Body of pancreas (tissue), 4 donors: Measurements from ENCODE around the gene CDH22. TPM values are rescaled to one million over a fixed set of nuclear protein-coding genes. Genes with fewer than 3 reads are reported as not detected.

Source experiments
- ATAC-seq: fragments of 150-250 bp; one replicate; pipeline ENCODE4 v1.9.1; 2016
- DNase-seq, 4 donors: peaks; one replicate each; pipeline ENCODE4 v3.0.0-alpha.2; 2019
- H3K27ac ChIP-seq, 4 donors: fragments of 200-600 bp; sonication (generic); 1 replicate in 3 of 4; 2 replicates in 1 of 4; pipeline versions ENCODE4 v1.5.1 to v1.6.1; 2016 to 2019; ENCODE audit warnings: mild to moderate bottlenecking in 1 of 4, mixed read lengths in 1 of 4, moderate library complexity in 1 of 4
- H3K27me3 ChIP-seq, 2 donors: fragments of 200-600 bp; sonication (generic); one replicate each; pipeline ENCODE4 v1.6.0; 2016; ENCODE audit warnings: mild to moderate bottlenecking in 1 of 2
- H3K36me3 ChIP-seq, 2 donors: fragments of 200-600 bp; sonication (generic); replicated peaks in 1 of 2; 2 replicates each; pipeline ENCODE4 v1.5.1; 2016; ENCODE audit warnings: low read depth in 2 of 2; ENCODE audit not compliant: insufficient read depth in 1 of 2
- H3K4me1 ChIP-seq: fragments of 200-600 bp; sonication (generic); one replicate; pipeline ENCODE4 v1.6.0; 2016
- H3K4me3 ChIP-seq, 2 donors: fragments of 200-600 bp; sonication (generic); 1 replicate in 1 of 2; 2 replicates in 1 of 2; pipeline ENCODE4 v1.5.1; 2016 to 2019
- H3K9me3 ChIP-seq, 3 donors: fragments of 200-600 bp; sonication (generic); 1 replicate in 2 of 3; 2 replicates in 1 of 3; pipeline ENCODE4 v1.5.1; 2016
- POLR2A ChIP-seq, 3 donors: fragments of 450-650 bp; IDR thresholded peaks; one replicate each; pipeline ENCODE4 v1.6.1; 2016; ENCODE audit warnings: antibody characterized with exemption in 3 of 3, mild to moderate bottlenecking in 2 of 3
- WGBS, 2 donors: methylation state at CpG; one replicate each; pipeline ENCODE4 v1.1.5; 2017; 5-methylcytosine and 5-hydroxymethylcytosine counted together
- intact Hi-C: fragments of 100-400 bp; cut with DNase I; formaldehyde crosslinking; loops from one replicate; pipeline ENCODE4 v1.15.1; 2023
- total RNA-seq, 2 donors: library from RNA; depleted of rRNA; stranded (reverse); fragments of >200 nt; gene quantifications; one replicate each; pipeline ENCODE4 v1.1.0, GENCODE V29; 2016
- TF ChIP-seq, protein P1 (sequence below), 7 experiments: fragments of 450-650 bp in 4 of 7; fragments of 200-600 bp in 3 of 7; sonication (generic) in 3 of 7; IDR thresholded peaks; one replicate each; pipeline ENCODE4 v1.5.1; 2016 to 2019; ENCODE audit warnings: antibody characterized with exemption in 7 of 7

The CDH22 gene
- total RNA-seq, 2 donors from 2014 or later = 1.3 to 2.1 TPM

DNA sequence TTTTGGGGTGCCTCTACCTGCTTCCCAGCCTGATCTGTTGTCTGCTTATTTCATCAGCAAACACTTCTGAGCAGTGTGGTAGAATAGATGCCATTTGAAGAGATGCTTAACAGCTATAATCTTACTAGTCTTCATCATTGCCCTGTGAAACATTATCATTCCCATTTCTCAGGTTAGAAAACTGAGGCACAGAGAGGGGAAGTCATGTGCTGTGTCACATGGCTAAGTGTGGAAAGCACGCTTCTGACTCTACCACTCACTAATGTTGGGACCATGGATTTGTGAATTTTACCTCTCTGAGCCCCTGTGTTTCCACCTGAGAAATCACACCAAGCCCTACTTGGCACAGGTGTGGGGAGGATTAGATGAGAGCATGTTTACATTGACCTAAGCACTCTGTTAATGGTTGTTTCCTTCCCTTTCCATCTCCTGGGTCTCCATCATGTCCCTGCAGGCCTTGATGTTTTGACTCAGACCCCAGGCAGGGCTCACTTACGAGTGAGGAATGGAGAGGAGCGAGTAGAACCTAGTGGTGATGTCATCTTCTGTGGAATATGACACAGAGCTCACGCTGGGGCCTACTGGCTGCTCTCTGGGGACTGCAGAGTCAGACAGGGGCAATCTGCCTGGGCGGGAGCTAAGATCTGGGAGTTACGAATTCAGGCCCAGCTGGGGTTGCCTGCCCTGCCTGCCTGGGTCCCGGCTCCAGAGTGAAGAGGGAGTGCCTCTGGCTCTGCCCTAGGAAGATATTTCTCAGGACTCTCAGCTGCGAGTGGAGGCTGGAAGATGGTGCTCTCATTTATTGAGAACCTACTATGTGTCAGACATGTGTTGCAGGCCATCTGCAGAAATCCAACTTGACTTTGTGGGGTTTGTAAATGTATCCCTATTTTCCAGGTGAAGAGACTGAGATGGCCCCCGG lies 64.3 kb downstream of the CDH22 start:
- Histone ChIP-seq H3K4me1 (peaks cover 8% of the 10 kb centered on the region), H3K27me3 (no peaks in the 10 kb centered on the region), H3K36me3 (no peaks in the 10 kb centered on the region), H3K27ac (no peak overlapping the region), H3K9me3 (no peaks in the 10 kb centered on the region), H3K4me3 (no peak overlapping the region)
- intact Hi-C loops = no loop called here
- ATAC-seq (no peak), DNase-seq (no peak)
- no peak for TF ChIP-seq POLR2A (IDR thresholded peaks at IDR 0.05)
- TF ChIP-seq, protein P1, sequence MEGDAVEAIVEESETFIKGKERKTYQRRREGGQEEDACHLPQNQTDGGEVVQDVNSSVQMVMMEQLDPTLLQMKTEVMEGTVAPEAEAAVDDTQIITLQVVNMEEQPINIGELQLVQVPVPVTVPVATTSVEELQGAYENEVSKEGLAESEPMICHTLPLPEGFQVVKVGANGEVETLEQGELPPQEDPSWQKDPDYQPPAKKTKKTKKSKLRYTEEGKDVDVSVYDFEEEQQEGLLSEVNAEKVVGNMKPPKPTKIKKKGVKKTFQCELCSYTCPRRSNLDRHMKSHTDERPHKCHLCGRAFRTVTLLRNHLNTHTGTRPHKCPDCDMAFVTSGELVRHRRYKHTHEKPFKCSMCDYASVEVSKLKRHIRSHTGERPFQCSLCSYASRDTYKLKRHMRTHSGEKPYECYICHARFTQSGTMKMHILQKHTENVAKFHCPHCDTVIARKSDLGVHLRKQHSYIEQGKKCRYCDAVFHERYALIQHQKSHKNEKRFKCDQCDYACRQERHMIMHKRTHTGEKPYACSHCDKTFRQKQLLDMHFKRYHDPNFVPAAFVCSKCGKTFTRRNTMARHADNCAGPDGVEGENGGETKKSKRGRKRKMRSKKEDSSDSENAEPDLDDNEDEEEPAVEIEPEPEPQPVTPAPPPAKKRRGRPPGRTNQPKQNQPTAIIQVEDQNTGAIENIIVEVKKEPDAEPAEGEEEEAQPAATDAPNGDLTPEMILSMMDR (IDR thresholded peaks at IDR 0.05) = no peak
- 68 to 81% methylated on average over 7 to 9 of the region's 9 CpGs for WGBS, 2 donors

DNA sequence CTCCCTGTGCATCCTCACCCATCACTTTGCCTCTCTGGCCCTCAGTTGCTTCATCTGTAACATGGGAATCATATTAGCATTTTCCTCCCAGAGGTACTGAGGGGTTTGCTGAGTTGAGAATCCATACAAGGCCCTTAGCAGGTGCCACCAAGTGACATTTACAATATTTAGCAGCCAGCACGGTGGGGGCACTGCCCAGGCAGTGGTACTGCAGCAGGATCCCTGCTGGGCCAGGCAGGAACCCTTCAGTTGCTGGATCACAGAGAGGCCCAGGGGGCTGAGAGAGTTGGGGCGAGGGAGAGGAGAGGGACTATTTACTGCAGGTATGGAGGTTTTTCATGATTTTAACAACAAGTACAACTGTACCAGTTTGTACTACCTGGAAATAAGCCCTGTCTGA lies 65.9 kb downstream of the CDH22 start:
- WGBS, 2 donors = 51 to 52% methylated on average over 2 of the region's 2 CpGs
- intact Hi-C loops = no loop called here
- TF ChIP-seq, protein P1 (IDR thresholded peaks at IDR 0.05) = no peak
- TF ChIP-seq POLR2A (IDR thresholded peaks at IDR 0.05) = no peak
- ATAC-seq (no peak), DNase-seq (no peak)
- H3K36me3 ChIP-seq = no peaks in the 10 kb centered on the region
- no peaks in the 10 kb centered on the region for H3K9me3 ChIP-seq
- H3K4me3 ChIP-seq = no peak overlapping the region
- no peak overlapping the region for H3K27ac ChIP-seq
- H3K4me1 ChIP-seq = peaks cover under 1% of the 10 kb centered on the region
- H3K27me3 ChIP-seq = no peaks in the 10 kb centered on the region

DNA sequence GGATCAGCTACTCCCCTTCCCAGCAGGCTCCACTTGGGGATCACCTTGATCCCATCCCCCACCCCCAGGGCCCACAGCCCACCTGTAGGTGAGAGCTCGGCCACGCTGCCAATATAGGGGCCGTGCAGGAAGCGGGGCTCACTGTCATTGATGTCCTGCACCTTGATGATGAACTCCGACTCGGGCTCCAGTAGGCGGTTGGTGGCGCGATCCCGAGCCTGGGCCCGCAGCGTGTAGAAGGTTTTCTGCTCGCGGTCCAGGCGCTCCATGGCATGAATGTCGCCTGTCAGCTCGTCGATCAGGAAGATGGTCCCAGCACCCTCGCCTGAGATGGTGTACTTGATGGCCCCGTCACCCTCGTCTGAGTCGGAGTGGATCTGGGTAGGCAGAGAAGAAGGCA lies 67.4 kb downstream of the CDH22 start:
- intact Hi-C loops = no loop called here
- DNase-seq (no peak), ATAC-seq (no peak)
- H3K4me3 ChIP-seq = no peak overlapping the region
- no peaks in the 10 kb centered on the region for H3K9me3 ChIP-seq
- no peak for TF ChIP-seq POLR2A (IDR thresholded peaks at IDR 0.05)
- TF ChIP-seq, protein P1 (IDR thresholded peaks at IDR 0.05) = no peak
- no peaks in the 10 kb centered on the region for H3K4me1 ChIP-seq
- H3K27me3 ChIP-seq = no peaks in the 10 kb centered on the region
- H3K27ac ChIP-seq = no peak overlapping the region
- 89 to 92% methylated on average over 22 of the region's 22 CpGs for WGBS, 2 donors
- no peaks in the 10 kb centered on the region for H3K36me3 ChIP-seq

- Histone ChIP-seq H3K27me3 (no peaks in the 10 kb centered on the region), H3K9me3 (no peaks in the 10 kb centered on the region), H3K36me3 (no peaks in the 10 kb centered on the region), H3K4me1 (no peaks in the 10 kb centered on the region), H3K4me3 (no peak overlapping the region), H3K27ac (no peak overlapping the region)
- ATAC-seq (peak; percentile 24), DNase-seq (peak in 1 of 4 donors; percentile 41)
- intact Hi-C loops = no loop called here
- no peak for TF ChIP-seq POLR2A (IDR thresholded peaks at IDR 0.05)
- TF ChIP-seq, protein P1 (IDR thresholded peaks at IDR 0.05) = no peak
- WGBS, 2 donors = 52 to 60% methylated on average over 1 to 4 of the region's 4 CpGs
These were observed 68.2 kb downstream of the CDH22 start for GRCh38 chr20:46240065-46240464.

DNA sequence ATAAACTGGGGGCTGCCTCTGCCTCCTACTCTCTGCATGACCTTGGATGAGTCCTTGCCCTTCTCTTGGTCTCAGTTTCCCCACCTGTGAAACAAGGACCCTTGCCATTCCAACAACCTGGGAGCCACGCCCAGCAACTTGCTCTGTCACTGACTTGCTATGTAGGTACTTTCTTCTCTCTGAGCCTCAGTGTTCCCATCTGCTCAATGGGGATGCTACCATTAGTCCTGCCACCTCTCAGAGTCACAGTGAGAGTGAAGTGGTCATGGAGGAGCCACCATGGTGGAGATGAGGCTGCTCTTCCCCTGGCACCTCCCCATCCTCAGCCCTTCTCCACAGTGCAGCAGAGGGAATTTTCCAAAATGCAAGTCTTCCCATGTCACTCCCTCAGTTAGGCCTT lies 70.6 kb downstream of the CDH22 start:
- ATAC-seq (no peak), DNase-seq (no peak)
- WGBS, 2 donors = 9 to 40% methylated on average over 1 of the region's 1 CpG
- no peaks in the 10 kb centered on the region for H3K9me3 ChIP-seq
- H3K4me1 ChIP-seq = no peaks in the 10 kb centered on the region
- H3K27ac ChIP-seq = no peak overlapping the region
- no peak overlapping the region for H3K4me3 ChIP-seq
- intact Hi-C loops = no loop called here
- no peaks in the 10 kb centered on the region for H3K36me3 ChIP-seq
- H3K27me3 ChIP-seq = no peaks in the 10 kb centered on the region
- TF ChIP-seq, protein P1 (IDR thresholded peaks at IDR 0.05) = no peak
- no peak for TF ChIP-seq POLR2A (IDR thresholded peaks at IDR 0.05)
